GM04504 (cell line): ENCODE data around the gene FITM1.
"Not testable (repeated sequence)": the region's sequence is repeated elsewhere in the genome, so short reads cannot be mapped to it uniquely, and the experiment has no call there.

Experiments
- DNase-seq: peaks from one replicate; pipeline ENCODE4 v3.0.0-alpha.2; 2012; ENCODE audit warnings: low read depth

The FITM1 gene

DNA sequence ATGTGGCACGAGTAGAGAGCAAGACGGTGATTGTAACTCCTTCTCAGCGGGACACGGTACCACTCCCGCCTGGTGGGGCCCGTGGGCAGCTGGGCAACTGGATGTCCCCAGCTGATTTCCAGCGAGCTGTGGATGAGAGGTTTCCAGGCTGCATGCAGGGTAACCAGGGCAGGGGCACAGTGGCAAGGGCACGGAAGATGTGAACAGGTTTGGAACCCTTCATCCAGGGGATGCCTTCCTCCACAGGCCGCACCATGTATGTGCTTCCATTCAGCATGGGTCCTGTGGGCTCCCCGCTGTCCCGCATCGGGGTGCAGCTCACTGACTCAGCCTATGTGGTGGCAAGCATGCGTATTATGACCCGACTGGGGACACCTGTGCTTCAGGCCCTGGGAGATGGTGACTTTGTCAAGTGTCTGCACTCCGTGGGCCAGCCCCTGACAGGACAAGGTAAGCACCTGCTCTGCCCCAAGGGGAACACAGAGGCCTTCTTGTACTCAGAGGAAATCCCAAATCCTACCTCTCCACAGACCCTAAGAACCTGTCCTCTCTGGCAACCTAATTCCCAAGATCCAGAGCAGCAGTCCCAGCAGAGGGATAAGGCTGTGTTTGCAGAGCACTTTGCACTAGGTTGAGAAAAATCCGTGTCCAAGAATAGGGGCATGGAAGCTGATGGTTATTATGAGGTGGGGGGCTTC is 32.1 kb upstream of the FITM1 start:
- no peak for DNase-seq

DNA sequence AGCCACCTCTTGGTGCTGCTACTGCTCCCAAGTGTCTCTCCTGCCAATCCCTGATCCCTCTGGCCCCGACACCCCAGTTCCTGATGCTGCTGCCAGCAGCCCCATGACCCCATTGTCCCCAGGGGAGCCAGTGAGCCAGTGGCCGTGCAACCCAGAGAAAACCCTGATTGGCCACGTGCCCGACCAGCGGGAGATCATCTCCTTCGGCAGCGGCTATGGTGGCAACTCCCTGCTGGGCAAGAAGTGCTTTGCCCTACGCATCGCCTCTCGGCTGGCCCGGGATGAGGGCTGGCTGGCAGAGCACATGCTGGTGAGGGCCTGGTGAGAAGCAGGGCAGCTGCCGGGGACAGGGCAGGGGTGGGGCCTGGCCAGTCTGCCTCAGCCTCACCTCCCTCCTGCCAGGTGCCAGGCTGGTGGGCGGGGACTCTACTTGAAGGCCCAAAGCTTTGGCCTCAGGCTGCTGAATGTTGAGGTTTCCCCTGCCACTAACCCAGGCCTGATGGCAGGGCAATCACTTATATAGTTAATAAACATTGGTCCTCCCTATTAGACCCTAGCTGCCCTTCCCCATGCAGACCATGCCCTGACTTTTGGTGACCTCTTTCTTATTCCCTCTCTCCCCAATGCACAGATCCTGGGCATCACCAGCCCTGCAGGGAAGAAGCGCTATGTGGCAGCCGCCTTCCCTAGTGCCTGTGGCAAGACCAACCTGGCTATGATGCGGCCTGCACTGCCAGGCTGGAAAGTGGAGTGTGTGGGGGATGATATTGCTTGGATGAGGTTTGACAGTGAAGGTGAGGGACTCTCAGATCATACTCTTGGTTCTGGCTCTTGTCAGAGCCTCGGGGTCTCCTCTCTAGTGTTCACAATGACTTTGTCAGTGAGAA is 31.3 kb upstream of the FITM1 start:
- no peak for DNase-seq

DNA sequence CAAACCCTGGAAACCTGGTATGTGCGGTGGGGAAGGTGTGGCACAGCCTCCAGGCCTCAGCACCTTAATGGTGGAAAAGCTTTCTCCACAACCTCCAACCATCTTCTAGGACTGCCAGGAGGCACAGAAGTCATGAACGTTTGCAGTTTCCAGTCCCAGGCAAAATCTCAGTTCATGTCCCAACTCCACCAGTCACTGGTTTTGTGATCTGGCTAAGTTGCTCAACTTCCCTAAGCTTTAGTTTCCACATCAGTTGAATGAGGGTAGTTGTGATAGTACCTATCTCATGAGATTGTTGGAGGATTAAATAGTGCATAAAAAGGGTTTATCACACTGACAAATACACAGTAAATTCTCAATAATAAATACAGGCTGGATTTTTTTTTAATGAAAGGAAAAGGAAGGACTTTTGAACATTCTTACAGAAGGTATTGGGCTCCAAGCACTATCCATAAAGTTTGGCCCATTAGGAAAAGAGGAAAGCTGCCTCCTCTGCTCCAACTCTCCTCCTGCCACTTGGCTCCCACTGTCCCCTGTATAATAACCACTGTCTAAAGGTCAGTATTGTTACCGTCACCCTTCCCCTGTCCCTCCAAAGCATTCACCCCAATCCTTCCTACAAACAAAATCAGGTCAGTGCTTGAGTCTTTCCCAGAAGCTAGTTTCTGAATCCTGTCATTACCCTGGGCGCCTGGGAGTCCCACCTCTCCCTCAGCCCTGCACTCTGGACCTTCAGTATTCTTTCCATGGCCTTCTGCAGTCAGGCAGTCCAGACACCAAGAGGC is 30.1 kb upstream of the FITM1 start:
- no peak for DNase-seq

DNA sequence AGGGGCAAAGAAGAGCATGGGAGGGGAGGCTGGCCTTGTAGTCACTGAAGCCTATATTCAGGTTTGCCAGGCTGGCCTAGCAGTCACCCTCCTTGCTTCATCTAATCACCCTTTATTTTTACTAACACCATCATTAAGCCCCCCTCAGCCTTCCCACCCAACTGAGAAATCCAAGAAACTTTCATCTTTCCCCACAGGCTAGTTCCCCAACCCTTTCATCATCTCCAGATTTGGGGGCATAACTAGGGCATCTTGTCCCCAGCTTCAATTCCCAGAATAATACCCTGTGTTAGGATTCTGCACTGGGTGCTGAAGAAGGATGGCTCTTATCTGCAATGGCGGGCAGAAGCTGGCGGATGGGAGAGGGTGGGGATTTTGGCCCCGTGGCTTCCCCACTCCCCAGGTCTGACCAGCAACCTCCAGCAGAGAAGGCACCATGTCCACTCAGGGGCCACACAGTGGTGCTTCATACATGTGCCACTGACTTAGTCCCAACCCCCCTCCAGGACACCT is 29.4 kb upstream of the FITM1 start:
- DNase-seq = no peak

DNA sequence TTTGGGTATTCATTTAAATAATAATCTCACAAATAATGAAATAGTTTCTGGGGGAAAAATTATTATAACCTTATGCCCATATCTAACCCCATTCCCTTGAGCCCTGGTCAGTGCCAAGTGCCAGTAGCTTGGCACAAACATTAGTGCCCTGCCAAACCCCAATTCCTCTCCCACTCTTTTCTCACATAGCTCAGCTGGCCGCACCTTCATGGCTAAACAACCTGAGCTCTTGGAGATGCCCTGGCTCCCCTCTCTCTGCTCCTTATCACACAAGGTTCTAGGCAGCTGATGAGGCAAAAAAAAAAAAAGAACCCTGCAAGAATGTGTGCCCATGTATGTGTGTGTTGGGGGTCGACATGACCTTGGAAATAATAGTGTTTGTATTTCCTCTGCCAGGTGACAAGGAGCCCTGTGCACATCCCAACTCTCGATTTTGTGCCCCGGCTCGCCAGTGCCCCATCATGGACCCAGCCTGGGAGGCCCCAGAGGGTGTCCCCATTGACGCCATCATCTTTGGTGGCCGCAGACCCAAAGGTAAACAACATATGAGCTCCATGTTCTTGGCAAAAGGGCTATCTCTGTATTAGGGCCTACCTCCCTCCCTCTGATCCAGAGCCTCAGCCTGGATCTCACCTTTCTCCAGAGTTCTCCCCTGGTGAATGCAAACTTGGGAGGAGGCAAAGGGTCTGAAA is 28.0 kb upstream of the FITM1 start:
- DNase-seq = no peak

DNA sequence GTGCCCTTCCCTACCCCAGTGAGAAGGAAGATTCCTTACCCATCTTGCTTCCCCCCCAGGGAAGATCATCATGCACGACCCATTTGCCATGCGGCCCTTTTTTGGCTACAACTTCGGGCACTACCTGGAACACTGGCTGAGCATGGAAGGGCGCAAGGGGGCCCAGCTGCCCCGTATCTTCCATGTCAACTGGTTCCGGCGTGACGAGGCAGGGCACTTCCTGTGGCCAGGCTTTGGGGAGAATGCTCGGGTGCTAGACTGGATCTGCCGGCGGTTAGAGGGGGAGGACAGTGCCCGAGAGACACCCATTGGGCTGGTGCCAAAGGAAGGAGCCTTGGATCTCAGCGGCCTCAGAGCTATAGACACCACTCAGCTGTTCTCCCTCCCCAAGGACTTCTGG is 27.0 kb upstream of the FITM1 start:
- DNase-seq = no peak

DNA sequence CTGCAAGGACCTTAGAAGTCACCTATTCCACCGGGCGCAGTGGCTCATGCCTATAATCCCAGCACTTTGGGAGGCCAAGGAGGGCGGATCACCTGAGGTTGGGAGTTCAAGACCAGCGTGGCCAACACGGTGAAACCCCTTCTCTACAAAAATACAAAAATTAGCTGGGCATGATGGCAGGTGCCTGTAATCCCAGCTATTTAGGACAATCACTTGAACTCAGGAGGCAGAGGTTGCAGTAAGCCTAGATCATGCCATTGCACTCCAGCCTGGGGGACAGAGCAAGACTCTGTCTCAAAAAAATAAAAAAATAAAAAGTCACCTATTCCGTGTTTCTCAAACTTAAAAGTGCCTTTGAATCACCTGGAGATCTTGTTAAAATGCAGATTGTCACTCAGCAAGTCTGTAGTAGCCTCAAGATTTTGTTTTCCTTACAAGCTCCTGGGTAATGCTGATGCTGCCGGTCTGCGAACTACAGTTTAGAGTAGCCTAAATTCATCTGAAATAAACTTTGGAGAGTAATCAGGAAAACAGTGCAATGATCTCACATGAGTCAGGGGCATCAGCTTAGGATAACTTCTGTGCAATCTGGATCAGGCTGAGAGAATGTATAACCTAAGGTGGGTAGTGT is 24.7 kb upstream of the FITM1 start:
- not testable (repeated sequence) for DNase-seq

DNA sequence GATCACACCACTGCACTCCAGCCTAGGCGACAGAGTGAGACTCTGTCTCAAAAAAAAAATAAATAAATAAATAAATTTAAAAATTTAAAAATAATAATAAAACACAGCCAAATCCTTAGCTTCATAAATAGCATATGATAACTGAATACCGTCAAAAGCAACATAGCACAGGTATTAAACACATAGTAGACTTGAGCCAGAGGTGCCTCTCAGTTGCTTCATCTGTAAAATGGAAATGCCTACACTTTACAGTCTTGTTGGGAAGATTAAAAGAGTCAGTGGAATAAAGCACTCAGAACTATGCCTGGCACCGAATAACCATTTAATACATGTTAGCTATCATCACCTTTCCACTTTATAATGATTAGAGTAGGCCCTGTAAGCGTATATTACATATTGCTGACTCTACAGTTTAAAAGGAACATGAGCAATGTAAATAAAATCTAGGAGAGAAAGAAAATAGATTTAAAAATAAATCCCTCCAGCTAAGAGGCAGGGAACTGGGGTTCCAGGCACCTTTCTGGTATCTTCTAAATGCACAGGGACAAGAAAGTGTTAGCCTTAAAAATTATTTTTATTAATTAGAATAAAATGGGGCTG is 23.7 kb upstream of the FITM1 start:
- DNase-seq = no peak

DNA sequence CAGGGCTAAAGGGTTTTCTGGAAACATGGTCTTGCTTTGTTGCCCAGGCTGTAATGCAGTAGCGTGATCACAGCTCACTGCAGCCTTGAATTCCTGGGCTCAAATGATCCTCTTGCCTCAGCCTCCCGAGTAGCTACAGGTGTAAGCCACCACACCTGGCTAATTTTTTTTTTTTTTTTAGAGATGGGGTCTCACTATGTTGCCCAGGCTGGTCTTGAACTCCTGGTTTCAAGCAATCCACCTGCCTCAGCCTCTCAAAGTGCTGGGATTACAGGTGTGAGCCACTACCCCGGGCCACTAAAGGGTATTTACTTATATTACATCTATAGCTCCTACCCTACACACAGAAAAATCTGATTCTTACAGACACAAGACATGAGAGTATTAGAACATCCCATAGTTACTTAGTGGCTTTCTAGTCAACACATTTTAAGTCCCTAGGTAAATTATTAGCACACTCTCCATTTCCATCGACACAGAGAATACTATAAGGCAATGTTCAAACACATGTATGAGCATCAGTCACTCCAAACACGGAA is 22.1 kb upstream of the FITM1 start:
- no peak for DNase-seq

DNA sequence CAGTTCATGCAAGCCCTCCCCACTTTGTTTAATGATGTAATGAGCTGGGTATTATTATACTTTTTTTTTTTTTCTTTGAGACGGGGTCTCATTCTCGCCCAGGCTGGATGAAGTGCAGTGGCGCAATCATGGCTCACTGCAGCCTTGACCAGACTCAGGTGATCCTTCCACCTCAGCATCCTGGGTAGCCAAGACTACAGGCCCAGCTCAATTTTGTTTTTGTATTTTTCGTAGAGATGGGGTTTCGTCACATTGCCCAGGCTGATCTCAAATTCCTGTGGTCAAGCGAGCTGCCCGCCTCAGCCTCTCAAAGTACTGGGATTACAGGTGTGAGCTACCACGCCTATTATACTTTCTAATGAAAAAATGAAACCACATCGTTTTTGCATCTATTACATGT is 20.4 kb upstream of the FITM1 start:
- no peak for DNase-seq

DNA sequence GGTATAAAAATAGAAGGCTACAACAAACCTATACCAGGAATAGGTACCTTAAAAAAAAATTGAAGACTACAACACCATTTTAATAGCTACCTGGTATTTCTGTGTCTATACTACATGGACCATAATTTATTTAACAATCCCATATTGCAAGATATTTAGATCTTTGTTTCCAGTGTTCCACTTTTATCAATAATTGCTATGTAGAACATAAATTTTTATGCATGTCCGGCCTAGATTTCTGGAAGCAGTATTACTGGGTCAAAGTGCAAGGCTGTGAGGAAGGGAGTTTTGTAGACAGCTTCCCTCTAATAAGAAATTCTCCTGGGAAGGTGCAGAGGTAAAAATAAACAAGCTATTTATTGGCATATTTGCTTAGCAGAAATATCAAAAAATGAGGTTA is 19.9 kb upstream of the FITM1 start:
- no peak for DNase-seq

DNA sequence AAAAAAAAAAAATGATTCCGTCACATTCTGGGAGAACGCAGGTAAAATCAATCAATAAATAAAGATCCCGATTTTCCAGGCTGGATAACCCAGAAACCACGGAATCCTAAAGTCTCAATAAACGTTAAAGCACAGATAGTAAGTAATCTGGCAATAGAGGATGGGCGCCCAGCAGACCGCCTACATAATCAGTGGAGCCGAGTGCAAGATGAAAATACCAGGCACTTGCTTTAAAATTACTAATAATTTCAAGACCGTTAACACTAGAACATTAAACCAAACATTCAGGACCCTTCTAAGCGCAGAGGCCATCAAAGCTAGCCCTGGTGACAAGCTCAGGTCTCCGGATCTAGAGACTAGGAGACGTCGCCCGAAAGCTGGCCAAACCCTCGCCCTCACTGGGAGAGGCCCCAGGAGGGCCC is 17.1 kb upstream of the FITM1 start:
- no peak for DNase-seq

DNA sequence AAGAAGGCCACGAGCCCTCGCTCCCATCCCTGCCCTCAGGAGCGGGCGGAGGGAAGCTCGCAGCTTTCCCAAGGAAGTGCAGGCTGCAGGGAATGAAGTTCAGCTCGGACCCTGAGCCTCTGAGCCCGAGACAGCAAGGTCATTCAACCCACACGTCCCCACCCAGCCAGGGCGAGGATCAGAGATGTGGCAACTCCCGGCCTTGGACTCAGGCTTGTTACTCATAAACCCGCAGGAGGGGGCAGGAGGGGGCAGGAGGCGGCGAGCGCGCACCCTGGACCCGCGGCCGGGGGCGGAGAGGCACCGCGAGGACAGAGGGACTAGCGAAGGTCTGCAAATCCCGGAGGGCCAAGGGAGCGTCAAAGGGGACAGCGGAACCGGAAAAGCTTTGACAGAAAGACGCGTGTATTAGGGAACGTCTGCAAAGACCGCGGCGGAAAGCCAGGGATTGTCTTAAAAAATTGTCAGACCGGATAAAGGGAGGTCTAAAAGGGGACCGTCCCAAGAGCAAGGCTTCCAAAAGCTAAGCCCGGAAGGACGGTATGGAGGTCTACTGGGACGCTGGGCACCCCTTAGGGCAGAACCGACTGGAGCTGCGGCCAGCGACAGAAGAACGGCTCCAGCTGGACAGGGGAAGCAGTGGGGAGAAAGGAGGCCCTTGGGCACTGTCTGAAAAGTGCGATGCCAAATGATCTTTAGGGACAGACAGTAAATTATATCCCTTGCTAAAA is 16.5 kb upstream of the FITM1 start:
- peak; percentile 71 for DNase-seq

DNA sequence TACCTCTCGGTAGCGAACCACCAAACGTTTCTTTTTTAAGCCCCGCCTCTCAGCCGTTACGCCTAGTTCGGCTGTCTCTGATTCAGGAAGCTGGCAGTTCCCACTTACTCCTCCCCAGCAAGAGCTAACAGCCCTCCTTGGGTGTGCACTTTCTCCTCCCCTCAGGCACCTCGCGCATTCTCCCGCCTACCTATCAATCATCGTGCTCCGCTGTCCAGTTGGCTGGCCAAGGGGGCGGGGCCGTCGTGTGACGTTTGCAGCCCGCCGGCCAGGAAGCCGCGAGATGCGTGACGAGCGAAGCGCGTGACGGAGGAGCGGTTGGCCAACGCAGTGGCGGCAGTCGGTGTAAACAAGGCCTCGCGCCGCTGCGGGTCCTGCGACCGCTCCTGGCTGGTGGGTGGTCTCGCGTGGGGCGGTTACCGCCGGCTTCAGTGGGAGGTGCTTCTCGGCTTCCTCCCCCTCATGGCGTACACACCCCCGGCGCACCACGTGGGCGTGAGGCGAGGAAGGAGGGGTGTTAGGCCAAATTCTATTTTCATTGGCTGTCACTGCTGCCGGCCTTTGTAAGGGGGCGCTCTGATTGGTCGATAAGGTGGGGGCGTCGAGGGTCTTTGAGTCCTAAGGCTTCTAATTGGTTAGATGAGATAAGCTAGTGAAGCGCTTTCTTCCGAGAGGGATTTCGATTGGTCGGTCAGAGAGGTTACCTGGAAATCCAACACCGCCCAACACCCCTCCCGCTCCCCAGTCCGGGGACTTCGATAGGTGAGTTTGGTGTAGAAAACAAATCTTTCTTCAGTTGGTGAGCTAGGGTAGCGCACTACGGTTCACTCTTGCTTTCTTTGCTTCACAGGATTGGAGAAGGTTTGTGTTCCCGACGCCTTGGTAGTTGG is 15.7 kb upstream of the FITM1 start, which contains the start of the genes DCAF11 and NRL:
TSS of gene DCAF11 (plus strand) at position 246 of the 890 bp plus-strand sequence. CDS start 818 bp downstream, outside the sequence.
TSS of gene NRL (minus strand) at position 418 of the 890 bp plus-strand sequence. CDS start 32,101 bp downstream, outside the sequence.
- peak; percentile 99 for DNase-seq

DNA sequence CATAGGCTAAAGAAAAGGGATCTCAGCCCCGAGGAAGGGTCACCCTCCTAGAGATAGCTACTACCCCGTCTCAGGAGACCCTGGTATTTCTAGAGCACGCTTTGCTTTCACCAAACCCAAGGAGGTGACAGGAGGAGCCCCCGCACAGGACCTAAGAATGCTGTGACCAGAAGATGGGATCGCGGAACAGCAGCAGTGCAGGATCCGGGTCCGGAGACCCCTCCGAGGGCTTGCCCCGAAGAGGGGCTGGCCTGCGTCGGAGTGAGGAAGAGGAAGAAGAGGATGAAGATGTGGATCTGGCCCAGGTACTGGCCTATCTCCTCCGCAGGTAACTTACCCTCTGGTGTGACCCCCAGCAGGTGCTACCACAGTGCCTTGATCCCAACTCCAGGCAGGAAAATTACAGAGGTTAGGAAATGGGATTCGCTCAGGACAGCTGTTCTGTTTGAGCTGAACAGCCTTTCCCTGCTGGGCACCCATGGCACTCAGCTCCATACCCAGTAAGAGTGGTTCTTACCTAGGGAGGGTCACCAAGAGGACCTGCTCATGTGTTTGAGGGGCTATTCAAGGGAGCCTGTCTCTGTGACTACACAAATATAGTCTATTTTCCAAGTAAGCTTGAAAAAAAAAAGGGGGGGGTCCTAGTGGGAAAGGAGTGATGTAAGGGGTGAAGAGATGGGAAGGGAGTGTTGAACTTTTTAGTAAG is 14.9 kb upstream of the FITM1 start:
- no peak for DNase-seq

DNA sequence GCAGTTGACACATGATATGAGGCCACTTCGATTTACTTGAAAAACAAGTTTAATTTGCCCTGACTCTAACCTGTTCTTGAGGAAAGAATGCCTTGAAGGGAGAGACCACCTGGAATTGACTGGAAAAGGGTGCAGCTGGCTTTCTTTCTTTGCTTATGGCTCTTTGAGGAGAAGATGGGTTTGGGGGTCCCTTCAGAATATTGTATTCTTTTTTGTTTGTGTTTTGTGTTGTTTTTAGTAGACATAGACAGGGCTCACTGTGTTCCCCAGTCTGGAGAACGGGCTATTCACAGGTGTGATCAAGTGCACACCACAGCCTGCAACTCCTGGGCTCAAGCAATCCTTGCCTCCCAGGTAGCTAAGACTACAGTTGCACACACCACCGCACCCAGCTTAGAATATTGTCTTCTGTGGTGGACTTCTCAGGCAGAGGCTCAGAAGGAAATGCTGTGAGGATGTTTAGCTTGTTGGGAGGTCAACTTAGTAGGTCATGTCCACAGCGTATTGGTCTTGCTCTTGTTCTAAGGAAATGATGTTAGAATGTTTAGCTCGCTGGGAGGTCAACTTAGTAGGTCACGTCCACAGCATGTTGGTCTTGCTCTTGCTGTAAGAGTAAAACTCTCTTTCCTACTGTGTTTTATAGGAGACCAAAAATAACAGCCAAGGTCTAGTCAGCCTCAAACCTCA is 14.2 kb upstream of the FITM1 start:
- DNase-seq = no peak

DNA sequence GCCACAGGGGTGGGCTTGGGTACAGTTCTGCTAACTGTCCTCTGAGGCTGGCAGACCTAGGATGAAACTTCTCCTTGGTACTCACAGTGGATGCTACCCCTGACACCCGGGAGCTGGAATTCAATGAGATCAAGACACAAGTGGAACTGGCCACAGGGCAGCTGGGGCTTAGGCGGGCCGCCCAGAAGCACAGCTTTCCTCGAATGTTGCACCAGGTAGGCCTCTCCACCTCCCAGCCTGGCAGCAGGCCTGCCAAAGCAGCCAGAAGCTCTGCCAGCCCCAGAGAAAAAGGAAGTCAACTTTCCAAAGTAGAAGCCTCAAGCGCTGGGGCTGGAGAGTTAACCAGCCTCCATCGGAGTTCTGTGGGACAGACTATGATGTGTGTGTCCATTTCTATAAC is 13.3 kb upstream of the FITM1 start:
- DNase-seq = no peak
